Body of pancreas (tissue), 4 donors: Measurements from ENCODE around the gene ZFP62. TPM values are rescaled to one million over a fixed set of nuclear protein-coding genes. Genes with fewer than 3 reads are reported as not detected.

Experiments used
- ATAC-seq: fragments of 150-250 bp; one replicate; pipeline ENCODE4 v1.9.1; 2016
- DNase-seq, 4 donors: peaks; one replicate each; pipeline ENCODE4 v3.0.0-alpha.2; 2019
- H3K27ac ChIP-seq, 4 donors: fragments of 200-600 bp; sonication (generic); 1 replicate in 3 of 4; 2 replicates in 1 of 4; pipeline versions ENCODE4 v1.5.1 to v1.6.1; 2016 to 2019; ENCODE audit warnings: mild to moderate bottlenecking in 1 of 4, mixed read lengths in 1 of 4, moderate library complexity in 1 of 4
- H3K27me3 ChIP-seq, 2 donors: fragments of 200-600 bp; sonication (generic); one replicate each; pipeline ENCODE4 v1.6.0; 2016; ENCODE audit warnings: mild to moderate bottlenecking in 1 of 2
- H3K36me3 ChIP-seq, 2 donors: fragments of 200-600 bp; sonication (generic); replicated peaks in 1 of 2; 2 replicates each; pipeline ENCODE4 v1.5.1; 2016; ENCODE audit warnings: low read depth in 2 of 2; ENCODE audit not compliant: insufficient read depth in 1 of 2
- H3K4me1 ChIP-seq: fragments of 200-600 bp; sonication (generic); one replicate; pipeline ENCODE4 v1.6.0; 2016
- H3K4me3 ChIP-seq, 2 donors: fragments of 200-600 bp; sonication (generic); 1 replicate in 1 of 2; 2 replicates in 1 of 2; pipeline ENCODE4 v1.5.1; 2016 to 2019
- H3K9me3 ChIP-seq, 3 donors: fragments of 200-600 bp; sonication (generic); 1 replicate in 2 of 3; 2 replicates in 1 of 3; pipeline ENCODE4 v1.5.1; 2016
- CTCF ChIP-seq, 7 experiments: fragments of 450-650 bp in 4 of 7; fragments of 200-600 bp in 3 of 7; sonication (generic) in 3 of 7; IDR thresholded peaks; one replicate each; pipeline ENCODE4 v1.5.1; 2016 to 2019; ENCODE audit warnings: antibody characterized with exemption in 7 of 7
- POLR2A ChIP-seq, 3 donors: fragments of 450-650 bp; IDR thresholded peaks; one replicate each; pipeline ENCODE4 v1.6.1; 2016; ENCODE audit warnings: antibody characterized with exemption in 3 of 3, mild to moderate bottlenecking in 2 of 3
- WGBS, 2 donors: methylation state at CpG; one replicate each; pipeline ENCODE4 v1.1.5; 2017; 5-methylcytosine and 5-hydroxymethylcytosine counted together
- intact Hi-C: fragments of 100-400 bp; cut with DNase I; formaldehyde crosslinking; loops from one replicate; pipeline ENCODE4 v1.15.1; 2023
- total RNA-seq, 2 donors: library from RNA; depleted of rRNA; stranded (reverse); fragments of >200 nt; gene quantifications; one replicate each; pipeline ENCODE4 v1.1.0, GENCODE V29; 2016

Gene ZFP62
- total RNA-seq, 2 donors from 2014 or later: 17.1 to 24.6 TPM

DNA sequence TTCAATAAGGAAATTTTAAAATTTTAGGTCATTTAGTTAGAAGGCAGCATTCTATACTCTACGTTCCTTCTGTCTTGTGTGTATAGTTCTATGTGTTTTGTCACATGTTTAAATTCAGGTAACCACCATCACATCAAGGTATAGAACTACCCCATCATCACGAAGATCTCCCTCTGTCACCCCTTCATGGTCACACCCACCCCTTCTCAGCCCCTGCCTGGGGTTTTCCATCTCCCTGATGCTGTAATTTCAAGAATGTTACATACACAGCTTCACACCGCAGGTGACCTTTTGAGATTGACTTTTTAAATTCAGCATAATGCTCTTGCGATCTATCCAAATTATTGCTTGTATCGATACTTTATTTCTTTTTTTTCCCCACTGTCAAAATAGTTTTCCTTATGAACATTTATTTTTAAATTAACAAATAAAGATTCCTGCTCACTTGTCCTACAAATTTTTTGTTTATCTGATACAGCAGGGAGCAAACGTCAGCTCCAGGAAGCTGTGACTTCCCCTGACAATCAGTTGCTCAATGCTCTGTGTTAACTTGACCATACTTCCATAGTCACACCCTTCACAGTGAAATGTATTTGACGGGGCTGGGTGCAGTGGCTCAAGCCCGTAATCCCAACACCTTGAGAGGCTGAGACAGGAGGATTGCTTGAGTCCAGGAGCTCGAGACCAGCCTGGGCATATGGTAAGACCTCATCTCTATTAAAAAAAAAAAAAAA is 48.1 kb upstream of the ZFP62 start:
- H3K27ac ChIP-seq: no peak overlapping the region
- H3K4me3 ChIP-seq: no peak overlapping the region
- TF ChIP-seq CTCF (IDR thresholded peaks at IDR 0.05): no peak
- no peak for TF ChIP-seq POLR2A (IDR thresholded peaks at IDR 0.05)

DNA sequence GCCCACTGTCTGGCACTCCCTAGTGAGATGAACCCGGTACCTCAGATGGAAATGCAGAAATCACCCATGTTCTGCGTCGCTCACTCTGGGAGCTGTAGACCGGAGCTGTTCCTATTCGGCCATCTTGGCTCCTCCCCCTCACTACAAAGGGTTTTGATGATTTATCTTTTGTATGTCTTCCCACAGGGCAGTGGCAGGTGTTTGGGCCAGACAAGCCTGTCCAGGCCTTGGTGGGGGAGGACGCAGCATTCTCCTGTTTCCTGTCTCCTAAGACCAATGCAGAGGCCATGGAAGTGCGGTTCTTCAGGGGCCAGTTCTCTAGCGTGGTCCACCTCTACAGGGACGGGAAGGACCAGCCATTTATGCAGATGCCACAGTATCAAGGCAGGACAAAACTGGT is 47.3 kb upstream of the ZFP62 start:
- Histone ChIP-seq H3K27ac (no peak overlapping the region), H3K4me3 (no peak overlapping the region), H3K9me3 (no peaks in the 10 kb centered on the region), H3K27me3 (no peaks in the 10 kb centered on the region), H3K36me3 (no peaks in the 10 kb centered on the region), H3K4me1 (no peaks in the 10 kb centered on the region)
- intact Hi-C loops: no loop called here
- DNase-seq: no peak
- TF ChIP-seq POLR2A (IDR thresholded peaks at IDR 0.05) (no peak), CTCF (IDR thresholded peaks at IDR 0.05) (no peak)
- no peak for ATAC-seq
- WGBS, 2 donors: 89 to 90% methylated on average over 9 of the region's 9 CpGs

More for the DNA sequence above, 48.1 kb upstream of the ZFP62 start:
- Histone ChIP-seq H3K4me1 (no peaks in the 10 kb centered on the region), H3K27me3 (no peaks in the 10 kb centered on the region), H3K9me3 (no peaks in the 10 kb centered on the region), H3K36me3 (no peaks in the 10 kb centered on the region)
- ATAC-seq: no peak
- intact Hi-C loops: no loop called here
- 72 to 82% methylated on average over 9 of the region's 9 CpGs for WGBS, 2 donors
- no peak for DNase-seq

DNA sequence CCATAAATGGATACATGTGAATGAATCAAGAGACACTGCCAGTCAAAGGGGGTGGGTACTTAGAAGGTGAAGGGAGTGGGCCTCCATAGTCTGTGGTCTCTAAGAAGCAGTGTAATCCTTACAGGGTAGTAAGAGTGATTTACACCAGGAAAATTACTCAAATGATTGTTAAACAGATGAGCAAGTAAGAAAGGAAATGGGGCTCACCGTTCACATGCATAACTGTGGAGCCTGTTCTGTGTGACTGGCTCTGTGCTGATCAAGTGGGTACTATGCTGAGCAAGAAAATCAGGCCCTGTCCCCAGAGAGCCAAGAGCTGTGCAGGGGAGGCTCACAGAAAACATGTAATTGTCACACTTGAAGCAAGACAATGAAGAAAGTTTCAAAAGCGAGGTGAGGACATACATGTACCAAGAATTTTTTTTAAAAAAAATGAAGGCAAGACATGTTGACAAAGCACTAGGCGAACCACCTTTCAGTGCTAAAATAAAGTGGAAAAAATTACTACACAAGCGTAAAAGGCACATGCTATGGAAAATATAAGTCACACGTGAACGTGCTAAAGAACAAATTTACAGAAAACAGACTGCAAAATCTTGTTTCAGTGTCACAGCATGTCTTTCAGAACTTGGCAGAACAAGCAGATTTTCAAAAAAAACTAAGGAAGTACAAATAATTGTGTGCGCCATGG is 40.4 kb upstream of the ZFP62 start:
- 84 to 86% methylated on average over 7 of the region's 7 CpGs for WGBS, 2 donors
- intact Hi-C loops: no loop called here
- H3K36me3 ChIP-seq: no peaks in the 10 kb centered on the region
- TF ChIP-seq POLR2A (IDR thresholded peaks at IDR 0.05) (no peak), CTCF (IDR thresholded peaks at IDR 0.05) (no peak)
- no peaks in the 10 kb centered on the region for H3K27me3 ChIP-seq
- no peak overlapping the region for H3K27ac ChIP-seq
- peaks cover 12% of the 10 kb centered on the region for H3K4me1 ChIP-seq
- H3K9me3 ChIP-seq: no peaks in the 10 kb centered on the region
- no peak overlapping the region for H3K4me3 ChIP-seq
- DNase-seq (no peak), ATAC-seq (no peak)

DNA sequence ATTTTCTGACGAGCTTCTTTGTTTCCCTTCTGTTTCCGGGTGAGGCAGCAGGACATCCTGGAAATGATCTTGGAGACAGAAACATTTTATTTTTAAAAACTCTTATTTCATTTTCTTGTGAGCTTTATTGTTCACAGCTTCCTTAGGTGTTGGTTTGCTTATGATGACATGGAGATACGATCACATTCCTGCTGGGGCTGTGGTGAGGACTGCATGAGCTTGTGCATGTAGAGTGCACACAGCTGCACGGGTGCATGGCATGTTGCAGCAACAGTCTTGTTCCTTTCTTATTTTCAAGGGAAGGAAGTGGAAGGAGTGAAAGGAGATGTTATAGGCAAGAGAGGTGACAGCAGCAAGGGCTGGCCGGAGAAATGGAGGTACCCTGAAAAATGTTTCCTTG is 39.1 kb upstream of the ZFP62 start:
- intact Hi-C loops: no loop called here
- WGBS, 2 donors: 77% methylated on average over 5 of the region's 5 CpGs
- DNase-seq (no peak), ATAC-seq (no peak)
- no peaks in the 10 kb centered on the region for H3K36me3 ChIP-seq
- peaks cover 12% of the 10 kb centered on the region for H3K4me1 ChIP-seq
- no peak for TF ChIP-seq POLR2A (IDR thresholded peaks at IDR 0.05)
- no peak for TF ChIP-seq CTCF (IDR thresholded peaks at IDR 0.05)
- no peaks in the 10 kb centered on the region for H3K27me3 ChIP-seq
- H3K9me3 ChIP-seq: no peaks in the 10 kb centered on the region
- H3K4me3 ChIP-seq: no peak overlapping the region
- H3K27ac ChIP-seq: no peak overlapping the region
